ENCODE measurements around the gene ARHGAP23. TPM values are rescaled to one million over a fixed set of nuclear protein-coding genes. Genes with fewer than 3 reads are reported as not detected.

Gene ARHGAP23
- total and polyA plus RNA-seq, 2 donors (not counting 3 experiments of a cell fraction or from before 2014, with no cell fraction given): 25.4 to 190 TPM

DNA sequence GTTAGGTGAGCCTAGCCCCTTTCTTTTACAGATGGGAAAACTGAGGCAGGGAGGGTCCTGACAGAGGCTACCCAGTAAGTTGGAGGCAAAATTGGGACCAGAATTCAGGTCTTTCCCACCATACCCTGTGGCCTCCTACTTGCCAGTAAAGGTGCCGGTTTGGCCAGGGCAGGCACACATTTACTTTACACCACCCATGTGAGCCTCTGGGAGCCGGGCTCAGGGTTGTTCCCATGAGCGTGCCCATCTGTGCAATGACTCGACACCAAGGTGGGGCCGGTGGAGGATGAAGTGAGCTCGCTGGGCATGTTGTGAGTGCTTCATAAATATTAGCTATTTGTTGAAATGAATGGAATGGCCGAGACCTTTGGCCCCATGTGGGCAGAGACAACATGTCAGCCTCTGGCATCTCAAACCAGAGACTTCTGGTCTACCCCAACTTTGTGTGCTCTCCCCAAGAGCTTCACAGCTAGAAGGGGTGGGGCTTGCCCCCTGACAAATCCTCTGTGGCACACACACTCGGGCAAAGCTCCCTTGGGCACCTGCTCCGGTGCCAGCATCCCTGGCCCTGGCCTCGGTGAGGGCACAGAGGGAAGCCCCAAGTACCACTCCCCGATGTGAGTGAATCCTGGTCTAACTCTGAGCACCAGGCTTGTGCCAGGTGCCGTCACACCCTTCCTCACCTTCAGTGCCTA is 117.4 kb downstream of the ARHGAP23 start:
- Histone ChIP-seq H3K9ac (replicated peaks; ENCODE audit: extremely low read depth, insufficient read depth, low read length) (no peak overlapping the region), H3K4me3 (replicated peaks in 1 of 3; ENCODE audit: insufficient read depth in 1 of 3, low read depth in 1 of 3, low read length in 3 of 3) (no peak overlapping the region), H3K4me2 (ENCODE audit: insufficient read depth, low read length) (no peak overlapping the region), H3K36me3 (ENCODE audit: control insufficient read depth in 2 of 2, extremely low read depth in 1 of 2, insufficient read depth in 2 of 2, low read length in 2 of 2) (no peaks in the 10 kb centered on the region), H4K20me1 (replicated peaks; ENCODE audit: control insufficient read depth, extremely low read depth, insufficient read depth, low read length) (no peaks in the 10 kb centered on the region), H3K9me1 (replicated peaks; ENCODE audit: control insufficient read depth, extremely low read depth, insufficient read depth, low read length) (no peaks in the 10 kb centered on the region), H3K4me1 (ENCODE audit: control insufficient read depth, extremely low read depth, insufficient read depth, low read length) (no peaks in the 10 kb centered on the region), H3K27ac (ENCODE audit: insufficient read depth, low read depth, low read length) (no peak overlapping the region), H3K27me3 (ENCODE audit: control insufficient read depth in 2 of 2, insufficient read depth in 2 of 2, low read length in 2 of 2) (no peaks in the 10 kb centered on the region), H3K9me3 (replicated peaks; ENCODE audit: control insufficient read depth, insufficient read depth, low read length) (no peaks in the 10 kb centered on the region), H2AFZ (ENCODE audit: low read depth, low read length) (no peak overlapping the region), H3K79me2 (ENCODE audit: control insufficient read depth, insufficient read depth, low read length) (no peaks in the 10 kb centered on the region)
- intact Hi-C loops (cut with micrococcal nuclease): no loop called here
- dilution Hi-C loops (cut with MboI; ENCODE audit: extremely low pct_ligation_motif_present, low sequenced_read_pairs): no loop called here
- DNase-seq (ENCODE audit: low read depth, low spot score): no peak
- POLR2A ChIA-PET: no interaction called here
- CTCF ChIA-PET: interaction anchor here (1.0 to 6.7 kb wide), 3 partner anchors 8 to 13 kb away, joined by 4 to 40 read pairs (median 6); no protein-coding TSS in a partner anchor
- no TSS peak for BruUV-seq (replicated peaks)
- TF ChIP-seq FOS (IDR thresholded peaks at IDR 0.05; ENCODE audit: borderline replicate concordance, insufficient read depth, low read length): no peak
- FAIRE-seq: no peak

DNA sequence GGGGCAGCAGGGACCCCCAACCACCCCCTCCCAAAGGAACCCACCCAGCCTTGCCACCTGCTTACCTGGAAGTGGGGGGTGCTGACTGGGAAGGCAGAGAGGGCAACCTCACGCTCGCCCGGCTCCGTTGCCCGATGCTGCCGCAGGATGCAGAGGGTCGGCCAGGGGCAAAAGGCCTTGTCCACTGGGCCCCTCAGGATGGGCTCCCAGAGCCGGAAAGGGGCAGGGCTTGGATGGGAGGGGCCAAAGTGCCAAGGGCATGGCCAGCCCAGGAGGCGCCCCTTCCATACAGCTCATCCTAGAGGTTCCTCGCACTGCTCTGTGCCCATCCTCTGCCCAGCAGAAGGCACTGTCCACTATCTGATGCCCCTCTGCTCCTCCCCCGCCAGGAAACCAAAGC is 118.1 kb downstream of the ARHGAP23 start:
- H3K36me3 ChIP-seq (ENCODE audit: control insufficient read depth in 2 of 2, extremely low read depth in 1 of 2, insufficient read depth in 2 of 2, low read length in 2 of 2): no peaks in the 10 kb centered on the region
- H3K9me3 ChIP-seq (replicated peaks; ENCODE audit: control insufficient read depth, insufficient read depth, low read length): no peaks in the 10 kb centered on the region
- no peak overlapping the region for H2AFZ ChIP-seq (ENCODE audit: low read depth, low read length)
- BruUV-seq (replicated peaks): no TSS peak
- dilution Hi-C loops (cut with MboI; ENCODE audit: extremely low pct_ligation_motif_present, low sequenced_read_pairs) (no loop called here), intact Hi-C loops (cut with micrococcal nuclease) (no loop called here)
- H4K20me1 ChIP-seq (replicated peaks; ENCODE audit: control insufficient read depth, extremely low read depth, insufficient read depth, low read length): no peaks in the 10 kb centered on the region
- H3K4me2 ChIP-seq (ENCODE audit: insufficient read depth, low read length): no peak overlapping the region
- ChIA-PET CTCF (interaction anchor here (0.7 to 6.7 kb wide), 4 partner anchors 9 to 114 kb away, joined by 3 to 40 read pairs (median 4); no protein-coding TSS in a partner anchor), POLR2A (no interaction called here)
- H3K79me2 ChIP-seq (ENCODE audit: control insufficient read depth, insufficient read depth, low read length): no peaks in the 10 kb centered on the region
- H3K9me1 ChIP-seq (replicated peaks; ENCODE audit: control insufficient read depth, extremely low read depth, insufficient read depth, low read length): no peaks in the 10 kb centered on the region
- H3K9ac ChIP-seq (replicated peaks; ENCODE audit: extremely low read depth, insufficient read depth, low read length): no peak overlapping the region
- DNase-seq (ENCODE audit: low read depth, low spot score): no peak
- H3K27ac ChIP-seq (ENCODE audit: insufficient read depth, low read depth, low read length): no peak overlapping the region
- no peaks in the 10 kb centered on the region for H3K27me3 ChIP-seq (ENCODE audit: control insufficient read depth in 2 of 2, insufficient read depth in 2 of 2, low read length in 2 of 2)
- no peak overlapping the region for H3K4me3 ChIP-seq (replicated peaks in 1 of 3; ENCODE audit: insufficient read depth in 1 of 3, low read depth in 1 of 3, low read length in 3 of 3)
- no peaks in the 10 kb centered on the region for H3K4me1 ChIP-seq (ENCODE audit: control insufficient read depth, extremely low read depth, insufficient read depth, low read length)
- no peak for TF ChIP-seq POLR2AphosphoS5 (IDR thresholded peaks at IDR 0.05; ENCODE audit: insufficient read depth, low read depth, low read length)
- TF ChIP-seq POLR2A (IDR thresholded peaks at IDR 0.05; ENCODE audit: low read depth, low read length): no peak
- no peak for TF ChIP-seq GATA2 (IDR thresholded peaks at IDR 0.05; ENCODE audit: insufficient read depth, insufficient read length, low read depth, low read length)
- TF ChIP-seq, protein P1, sequence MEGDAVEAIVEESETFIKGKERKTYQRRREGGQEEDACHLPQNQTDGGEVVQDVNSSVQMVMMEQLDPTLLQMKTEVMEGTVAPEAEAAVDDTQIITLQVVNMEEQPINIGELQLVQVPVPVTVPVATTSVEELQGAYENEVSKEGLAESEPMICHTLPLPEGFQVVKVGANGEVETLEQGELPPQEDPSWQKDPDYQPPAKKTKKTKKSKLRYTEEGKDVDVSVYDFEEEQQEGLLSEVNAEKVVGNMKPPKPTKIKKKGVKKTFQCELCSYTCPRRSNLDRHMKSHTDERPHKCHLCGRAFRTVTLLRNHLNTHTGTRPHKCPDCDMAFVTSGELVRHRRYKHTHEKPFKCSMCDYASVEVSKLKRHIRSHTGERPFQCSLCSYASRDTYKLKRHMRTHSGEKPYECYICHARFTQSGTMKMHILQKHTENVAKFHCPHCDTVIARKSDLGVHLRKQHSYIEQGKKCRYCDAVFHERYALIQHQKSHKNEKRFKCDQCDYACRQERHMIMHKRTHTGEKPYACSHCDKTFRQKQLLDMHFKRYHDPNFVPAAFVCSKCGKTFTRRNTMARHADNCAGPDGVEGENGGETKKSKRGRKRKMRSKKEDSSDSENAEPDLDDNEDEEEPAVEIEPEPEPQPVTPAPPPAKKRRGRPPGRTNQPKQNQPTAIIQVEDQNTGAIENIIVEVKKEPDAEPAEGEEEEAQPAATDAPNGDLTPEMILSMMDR (IDR thresholded peaks at IDR 0.05; ENCODE audit: extremely low read depth in 1 of 2, insufficient read depth in 1 of 2, low read depth in 1 of 2, low read length in 2 of 2): no peak
- TF ChIP-seq MYC (IDR thresholded peaks at IDR 0.05; ENCODE audit: low read depth, low read length): no peak
- TF ChIP-seq FOS (IDR thresholded peaks at IDR 0.05; ENCODE audit: borderline replicate concordance, insufficient read depth, low read length): no peak
- no peak for TF ChIP-seq EZH2 (IDR thresholded peaks at IDR 0.05; ENCODE audit: borderline replicate concordance, low read depth, low read length, severe bottlenecking)
- no peak for FAIRE-seq
